OCI-LY1 (cell line): ENCODE results near the gene MSMP.

Experiments
- H2AFZ ChIP-seq: fragments of 200-600 bp; sonication (generic), shearing (Covaris generic); 2 replicates; pipeline ENCODE4 v1.6.0; 2014; ENCODE audit warnings: antibody characterized with exemption, mild to moderate bottlenecking, low read length
- H3F3A ChIP-seq: fragments of 200-600 bp; sonication (generic), shearing (Covaris generic); 2 replicates; pipeline ENCODE4 v1.6.0; 2014; ENCODE audit warnings: mild to moderate bottlenecking, antibody characterized with exemption, low read length, moderate library complexity; ENCODE audit not compliant: insufficient read depth
- H3K27ac ChIP-seq: fragments of 200-600 bp; sonication (generic); 2 replicates; pipeline ENCODE4 v1.5.1; 2014; ENCODE audit warnings: low read length, mixed run types, mild to moderate bottlenecking, low read depth; ENCODE audit not compliant: poor library complexity, severe bottlenecking
- H3K27me3 ChIP-seq: fragments of 200-600 bp; sonication (generic); 2 replicates; pipeline ENCODE4 v1.6.0; 2014; ENCODE audit warnings: antibody characterized with exemption, mild to moderate bottlenecking, low read length, moderate library complexity; ENCODE audit not compliant: insufficient read depth
- H3K36me3 ChIP-seq: fragments of 200-600 bp; sonication (generic); 2 replicates; pipeline ENCODE4 v1.6.1; 2014; ENCODE audit warnings: mild to moderate bottlenecking, antibody characterized with exemption, low read length, moderate library complexity, mixed read lengths; ENCODE audit not compliant: insufficient read depth
- H3K4me1 ChIP-seq: fragments of 200-600 bp; sonication (generic); 2 replicates; pipeline ENCODE4 v1.5.1; 2014; ENCODE audit warnings: mild to moderate bottlenecking, low read length, moderate library complexity; ENCODE audit not compliant: insufficient read depth, severe bottlenecking
- H3K4me2 ChIP-seq: fragments of 200-600 bp; sonication (generic), shearing (Covaris generic); 2 replicates; pipeline ENCODE4 v1.6.1; 2014; ENCODE audit warnings: low read length
- H3K4me3 ChIP-seq: fragments of 200-600 bp; sonication (generic); 2 replicates; pipeline ENCODE4 v1.5.1; 2014; ENCODE audit warnings: low read length, low read depth, mild to moderate bottlenecking, mixed read lengths; ENCODE audit not compliant: poor library complexity, severe bottlenecking
- H3K79me2 ChIP-seq: fragments of 200-600 bp; shearing (Covaris generic); 2 replicates; pipeline ENCODE4 v1.6.1; 2016; ENCODE audit warnings: mixed run types, low read length, mixed read lengths; ENCODE audit not compliant: insufficient read depth
- H3K9ac ChIP-seq: fragments of 200-600 bp; sonication (generic), shearing (Covaris generic); 2 replicates; pipeline ENCODE4 v1.6.1; 2014; ENCODE audit warnings: mild to moderate bottlenecking, low read length, mixed read lengths
- H3K9me2 ChIP-seq: fragments of 200-600 bp; sonication (generic), shearing (Covaris generic); 2 replicates; pipeline ENCODE4 v1.6.1; 2014; ENCODE audit warnings: low read depth, mild to moderate bottlenecking, low read length, mixed read lengths
- H3K9me3 ChIP-seq: fragments of 200-600 bp; shearing (Covaris generic); 2 replicates; pipeline ENCODE4 v1.6.1; 2014; ENCODE audit warnings: low read length, mixed read lengths
- H4K20me1 ChIP-seq: fragments of 200-600 bp; sonication (generic), shearing (Covaris generic); 2 replicates; pipeline ENCODE4 v1.6.0; 2016; ENCODE audit warnings: mild to moderate bottlenecking, low read length; ENCODE audit not compliant: insufficient read depth
- EZH2 ChIP-seq: fragments of 200-600 bp; sonication (generic), shearing (Covaris generic); IDR thresholded peaks from 2 replicates; pipeline ENCODE4 v1.8.0; 2017; ENCODE audit warnings: borderline replicate concordance, mixed run types, mild to moderate bottlenecking, antibody characterized with exemption, low read length, moderate library complexity, mixed read lengths
- TF ChIP-seq, protein P1 (sequence below): fragments of 200-600 bp; sonication (generic), shearing (Covaris generic); IDR thresholded peaks from 2 replicates; pipeline ENCODE4 v1.5.1; 2017; ENCODE audit warnings: mild to moderate bottlenecking, antibody characterized with exemption, low read length, moderate library complexity, mixed read lengths

The MSMP gene

GRCh38 chr9:35723426-35723825 lies 30.6 kb downstream of the MSMP start:
- Histone ChIP-seq H3K9me2 (no peaks in the 10 kb centered on the region), H4K20me1 (no peaks in the 10 kb centered on the region), H3K9me3 (no peaks in the 10 kb centered on the region), H3K4me1 (peaks cover 15% of the 10 kb centered on the region), H3F3A (no peaks in the 10 kb centered on the region), H3K27ac (no peak overlapping the region), H3K36me3 (peaks cover 68% of the 10 kb centered on the region), H3K4me2 (no peak overlapping the region), H2AFZ (no peak overlapping the region), H3K4me3 (no peak overlapping the region), H3K79me2 (peaks cover 3% of the 10 kb centered on the region; the same call in 1 of the 2 replicates), H3K9ac (no peak overlapping the region), H3K27me3 (no peaks in the 10 kb centered on the region)
- TF ChIP-seq, protein P1, sequence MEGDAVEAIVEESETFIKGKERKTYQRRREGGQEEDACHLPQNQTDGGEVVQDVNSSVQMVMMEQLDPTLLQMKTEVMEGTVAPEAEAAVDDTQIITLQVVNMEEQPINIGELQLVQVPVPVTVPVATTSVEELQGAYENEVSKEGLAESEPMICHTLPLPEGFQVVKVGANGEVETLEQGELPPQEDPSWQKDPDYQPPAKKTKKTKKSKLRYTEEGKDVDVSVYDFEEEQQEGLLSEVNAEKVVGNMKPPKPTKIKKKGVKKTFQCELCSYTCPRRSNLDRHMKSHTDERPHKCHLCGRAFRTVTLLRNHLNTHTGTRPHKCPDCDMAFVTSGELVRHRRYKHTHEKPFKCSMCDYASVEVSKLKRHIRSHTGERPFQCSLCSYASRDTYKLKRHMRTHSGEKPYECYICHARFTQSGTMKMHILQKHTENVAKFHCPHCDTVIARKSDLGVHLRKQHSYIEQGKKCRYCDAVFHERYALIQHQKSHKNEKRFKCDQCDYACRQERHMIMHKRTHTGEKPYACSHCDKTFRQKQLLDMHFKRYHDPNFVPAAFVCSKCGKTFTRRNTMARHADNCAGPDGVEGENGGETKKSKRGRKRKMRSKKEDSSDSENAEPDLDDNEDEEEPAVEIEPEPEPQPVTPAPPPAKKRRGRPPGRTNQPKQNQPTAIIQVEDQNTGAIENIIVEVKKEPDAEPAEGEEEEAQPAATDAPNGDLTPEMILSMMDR = no peak
- TF ChIP-seq EZH2 = no peak

DNA sequence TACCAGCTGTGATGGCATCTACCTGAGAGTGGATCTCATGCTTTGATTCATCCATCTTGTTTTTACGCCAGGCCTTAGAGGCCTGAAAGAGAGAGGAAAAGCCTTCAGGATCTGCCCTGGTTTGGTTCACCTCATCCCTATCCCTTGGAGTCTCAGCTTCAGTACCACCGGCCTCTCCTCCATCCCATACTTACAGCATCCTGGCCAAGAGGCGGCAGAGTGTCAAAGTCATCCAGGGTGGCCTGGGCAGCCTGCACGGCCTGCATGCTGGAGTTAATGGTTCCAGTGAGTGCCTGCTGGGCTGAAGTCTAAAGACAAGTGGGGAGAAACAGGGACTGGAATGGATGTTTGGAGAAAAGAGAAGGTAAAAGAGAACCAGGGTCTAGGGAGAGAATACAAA lies 34.5 kb downstream of the MSMP start:
- no peak overlapping the region for H3K4me2 ChIP-seq

GRCh38 chr9:35718721-35719511 lies 35.2 kb downstream of the MSMP start:
- Histone ChIP-seq H3K79me2 (no peaks in the 10 kb centered on the region), H3K4me1 (no peaks in the 10 kb centered on the region), H3K27ac (no peak overlapping the region), H3K9ac (no peak overlapping the region), H3F3A (no peaks in the 10 kb centered on the region), H2AFZ (no peak overlapping the region), H3K4me3 (no peak overlapping the region), H3K9me2 (no peaks in the 10 kb centered on the region), H3K36me3 (peaks cover 96% of the 10 kb centered on the region), H3K4me2 (no peak overlapping the region), H3K27me3 (no peaks in the 10 kb centered on the region), H3K9me3 (no peaks in the 10 kb centered on the region), H4K20me1 (no peaks in the 10 kb centered on the region)
- no peak for TF ChIP-seq EZH2
- TF ChIP-seq, protein P1 = no peak

More for the DNA sequence above, 34.5 kb downstream of the MSMP start:
- Histone ChIP-seq H3K9me3 (no peaks in the 10 kb centered on the region), H3K79me2 (no peaks in the 10 kb centered on the region), H3K27ac (no peak overlapping the region), H4K20me1 (no peaks in the 10 kb centered on the region), H3K9ac (no peak overlapping the region), H3K27me3 (no peaks in the 10 kb centered on the region), H3F3A (no peaks in the 10 kb centered on the region), H3K36me3 (peaks cover 96% of the 10 kb centered on the region), H2AFZ (no peak overlapping the region), H3K9me2 (no peaks in the 10 kb centered on the region), H3K4me3 (no peak overlapping the region), H3K4me1 (no peaks in the 10 kb centered on the region)
- no peak for TF ChIP-seq EZH2
- TF ChIP-seq, protein P1 = no peak
